IMR-90 (cell line): Measurements from ENCODE around the gene CCDC134. TPM values are rescaled to one million over a fixed set of nuclear protein-coding genes. Genes with fewer than 3 reads are reported as not detected.

Experiments used
- ATAC-seq: fragments of 200-7000 bp; cut with Tn5 transposase; 2 replicates; pipeline ENCODE4 v1.9.1; 2020; ENCODE audit warnings: low read depth, mild to moderate bottlenecking, moderate library complexity
- BruUV-seq: library from RNA; stranded (reverse); fragments of 400-500 nt; replicated peaks from 2 replicates; lab custom pipeline; 2021; lab: Mats Ljungman, UMichigan
- CTCF ChIA-PET: fragments of 300-600 bp; formaldehyde crosslinking; extraction: SDS; loops from one replicate; lab custom pipeline; 2021; ENCODE audit warnings: antibody characterized with exemption; lab: Yijun Ruan, JAX
- POLR2A ChIA-PET: fragments of 300-600 bp; sonication (Branson Sonifier 250); formaldehyde crosslinking; loops from one replicate; lab custom pipeline; 2022; ENCODE audit warnings: antibody characterized with exemption; ENCODE audit not compliant: unreplicated experiment; lab: Charles Lee
- DNase-seq: peaks from one replicate; pipeline ENCODE4 v3.0.0; 2013
- H2AFZ ChIP-seq: replicated peaks from 2 replicates; pipeline ENCODE3; 2013; ENCODE audit warnings: low read length, mild to moderate bottlenecking; ENCODE audit not compliant: poor library complexity
- H2AK5ac ChIP-seq: 2 replicates; pipeline ENCODE4 v1.6.1; 2013; ENCODE audit warnings: low read depth, low read length, inconsistent platforms
- H2AK9ac ChIP-seq: replicated peaks from 2 replicates; pipeline ENCODE3; 2013; ENCODE audit warnings: mild to moderate bottlenecking, low read depth, low read length, moderate library complexity; ENCODE audit not compliant: poor library complexity
- H2BK120ac ChIP-seq: 2 replicates; pipeline ENCODE4 v1.6.1; 2013; ENCODE audit warnings: low read depth, low read length, inconsistent platforms
- H2BK15ac ChIP-seq: 3 replicates; pipeline ENCODE4 v1.6.1; 2013; ENCODE audit warnings: low read depth, low read length, inconsistent platforms
- H2BK20ac ChIP-seq: 2 replicates; pipeline ENCODE4 v1.6.1; 2013; ENCODE audit warnings: low read depth, mild to moderate bottlenecking, inconsistent platforms, low read length, moderate library complexity
- H2BK5ac ChIP-seq: 2 replicates; pipeline ENCODE4 v1.6.1; 2013; ENCODE audit warnings: mild to moderate bottlenecking, low read depth, low read length, inconsistent platforms; ENCODE audit not compliant: poor library complexity, severe bottlenecking
- H3K14ac ChIP-seq: replicated peaks from 2 replicates; pipeline ENCODE4 v1.6.1; 2013; ENCODE audit warnings: low read depth, low read length, inconsistent platforms
- H3K18ac ChIP-seq: 2 replicates; pipeline ENCODE4 v1.6.1; 2013; ENCODE audit warnings: low read depth, low read length, control low read depth
- H3K23ac ChIP-seq: 2 replicates; pipeline ENCODE4 v1.6.1; 2013; ENCODE audit warnings: low read depth, low read length, inconsistent platforms
- H3K27ac ChIP-seq: 2 replicates; pipeline ENCODE4 v1.5.1; 2013; ENCODE audit warnings: mild to moderate bottlenecking, control low read depth, low read length; ENCODE audit not compliant: insufficient read depth
- H3K27me3 ChIP-seq: 2 replicates; pipeline ENCODE4 v1.6.1; 2013; ENCODE audit warnings: low read length; ENCODE audit not compliant: control insufficient read depth, insufficient read depth
- H3K36me3 ChIP-seq: 2 replicates; pipeline ENCODE4 v1.6.1; 2013; ENCODE audit warnings: low read length, mixed read lengths; ENCODE audit not compliant: control insufficient read depth, insufficient read depth
- H3K4ac ChIP-seq: 2 replicates; pipeline ENCODE4 v1.6.1; 2013; ENCODE audit warnings: low read depth, low read length, inconsistent platforms
- H3K4me1 ChIP-seq: 2 replicates; pipeline ENCODE4 v1.6.1; 2013; ENCODE audit warnings: low read length, mixed read lengths; ENCODE audit not compliant: control insufficient read depth, insufficient read depth
- H3K4me2 ChIP-seq: 2 replicates; pipeline ENCODE4 v1.6.1; 2013; ENCODE audit warnings: low read depth, mild to moderate bottlenecking, control low read depth, low read length, moderate library complexity
- H3K4me3 ChIP-seq: 2 replicates; pipeline ENCODE4 v1.5.1; 2013; ENCODE audit warnings: low read depth, mild to moderate bottlenecking, control low read depth, low read length, moderate library complexity; ENCODE audit not compliant: insufficient read depth
- H3K56ac ChIP-seq: 2 replicates; pipeline ENCODE4 v1.6.1; 2013; ENCODE audit warnings: low read length, inconsistent platforms; ENCODE audit not compliant: insufficient read depth; ENCODE audit errors: extremely low read depth
- H3K79me1 ChIP-seq, 2 experiments: 2 replicates each; pipeline ENCODE4 v1.6.1; 2013; ENCODE audit warnings: low read length in 2 of 2, inconsistent platforms in 1 of 2, low read depth in 1 of 2
- H3K9ac ChIP-seq: 2 replicates; pipeline ENCODE4 v1.6.1; 2013; ENCODE audit warnings: low read depth, low read length, control low read depth
- H3K9me1 ChIP-seq: 2 replicates; pipeline ENCODE4 v1.6.1; 2013; ENCODE audit warnings: low read length, inconsistent platforms; ENCODE audit not compliant: insufficient read depth
- H3K9me3 ChIP-seq: 2 replicates; pipeline ENCODE4 v1.6.1; 2013; ENCODE audit warnings: low read length; ENCODE audit not compliant: control insufficient read depth, insufficient read depth
- H4K20me1 ChIP-seq: 2 replicates; pipeline ENCODE4 v1.6.1; 2013; ENCODE audit warnings: low read length, inconsistent platforms; ENCODE audit not compliant: insufficient read depth
- H4K5ac ChIP-seq: 2 replicates; pipeline ENCODE4 v1.6.1; 2013; ENCODE audit warnings: mild to moderate bottlenecking, low read depth, low read length, control low read depth
- H4K8ac ChIP-seq, 2 experiments: 2 replicates each; pipeline ENCODE4 v1.6.1; 2013; ENCODE audit warnings: low read depth in 2 of 2, low read length in 2 of 2, control low read depth in 1 of 2, inconsistent platforms in 1 of 2
- H4K91ac ChIP-seq: 2 replicates; pipeline ENCODE4 v1.6.1; 2013; ENCODE audit warnings: low read depth, low read length, inconsistent platforms; ENCODE audit not compliant: insufficient read depth
- BHLHE40 ChIP-seq: fragments of 150-350 bp; IDR thresholded peaks from 2 replicates; pipeline ENCODE4 v1.6.1; 2016; ENCODE audit warnings: mild to moderate bottlenecking, low read depth, low read length
- CEBPB ChIP-seq: IDR thresholded peaks from 2 replicates; pipeline ENCODE4 v1.6.1; 2012; ENCODE audit warnings: low read depth, low read length, improper control_type of control experiment
- CHD1 ChIP-seq: IDR thresholded peaks from 2 replicates; pipeline ENCODE4 v1.6.1; 2012; ENCODE audit warnings: low read depth, low read length, improper control_type of control experiment
- CTCF ChIP-seq: conservative IDR thresholded peaks from 2 replicates; pipeline ENCODE4 v1.5.1; 2012; ENCODE audit warnings: mild to moderate bottlenecking, low read depth, low read length, improper control_type of control experiment
- ELK1 ChIP-seq: fragments of 150-350 bp; IDR thresholded peaks from 2 replicates; pipeline ENCODE4 v1.6.1; 2016; ENCODE audit warnings: low read depth, mild to moderate bottlenecking, low read length, moderate library complexity, borderline replicate concordance
- FOS ChIP-seq: fragments of 150-350 bp; IDR thresholded peaks from 2 replicates; pipeline ENCODE4 v1.6.1; 2016; ENCODE audit warnings: low read depth, low read length
- MAFK ChIP-seq: IDR thresholded peaks from 2 replicates; pipeline ENCODE4 v1.6.1; 2012; ENCODE audit warnings: low read depth, low read length, improper control_type of control experiment
- MAZ ChIP-seq: IDR thresholded peaks from 2 replicates; pipeline ENCODE4 v1.6.1; 2012; ENCODE audit warnings: low read depth, mild to moderate bottlenecking, low read length, improper control_type of control experiment, moderate library complexity, borderline replicate concordance
- MXI1 ChIP-seq: IDR thresholded peaks from 2 replicates; pipeline ENCODE4 v1.6.1; 2012; ENCODE audit warnings: low read depth, mild to moderate bottlenecking, low read length, moderate library complexity, borderline replicate concordance
- NFE2L2 ChIP-seq: fragments of 150-350 bp; IDR thresholded peaks from 2 replicates; pipeline ENCODE4 v1.6.1; 2016; ENCODE audit warnings: low read depth, mild to moderate bottlenecking, low read length
- POLR2A ChIP-seq: IDR thresholded peaks from 2 replicates; pipeline ENCODE4 v1.6.1; 2012; ENCODE audit warnings: mild to moderate bottlenecking, low read depth, low read length
- RAD21 ChIP-seq: IDR thresholded peaks from 2 replicates; pipeline ENCODE4 v1.6.1; 2012; ENCODE audit warnings: low read length, improper control_type of control experiment
- RCOR1 ChIP-seq: IDR thresholded peaks from 2 replicates; pipeline ENCODE4 v1.6.1; 2012; ENCODE audit warnings: mild to moderate bottlenecking, low read length, improper control_type of control experiment; ENCODE audit not compliant: insufficient replicate concordance
- RFX5 ChIP-seq: IDR thresholded peaks from 2 replicates; pipeline ENCODE4 v1.8.0; 2012; ENCODE audit warnings: low read depth, mild to moderate bottlenecking, low read length, moderate library complexity
- SMC3 ChIP-seq: fragments of 150-350 bp; IDR thresholded peaks from 2 replicates; pipeline ENCODE4 v1.6.1; 2016; ENCODE audit warnings: low read depth, mild to moderate bottlenecking, antibody characterized with exemption, low read length, moderate library complexity
- WGBS, 2 experiments: methylation state at CpG; one replicate each; pipeline versions ENCODE4 v1.1.5 to v1.1.7; 2013; ENCODE audit warnings: missing lambda C conversion rate in 2 of 2; ENCODE audit not compliant: insufficient read length in 1 of 2; ENCODE audit errors: extremely low coverage in 2 of 2; 5-methylcytosine and 5-hydroxymethylcytosine counted together
- dilution Hi-C: fragments of 300-500 bp; cut with HindIII; formaldehyde crosslinking; loops from one replicate; pipeline ENCODE4 v1.14.3; 2018; ENCODE audit warnings: low sequenced_read_pairs; ENCODE audit not compliant: unreplicated experiment
- in situ Hi-C: fragments of 300-500 bp; cut with MboI; formaldehyde crosslinking; loops from 3 replicates; pipeline ENCODE4 v1.14.3; 2019; ENCODE audit warnings: low sequenced_read_pairs, inconsistent platforms, mixed read lengths
- intact Hi-C: fragments of 100-400 bp; cut with micrococcal nuclease; formaldehyde crosslinking; loops from 2 replicates; pipeline ENCODE4 v1.10.0; 2022
- polyA plus RNA-seq, 3 experiments: library from polyadenylated mRNA; depleted of rRNA; stranded (reverse); fragments of >200 nt; gene quantifications; 2 replicates each; pipeline ENCODE4 v1.2.3, GENCODE V29; 2012; ENCODE audit warnings: low replicate concordance in 1 of 3
- total RNA-seq: library from RNA; depleted of rRNA; stranded (reverse); fragments of >200 nt; gene quantifications from 2 replicates; pipeline ENCODE4 v1.2.3, GENCODE V29; 2012
- TF ChIP-seq, protein P1 (sequence below): fragments of 150-350 bp; IDR thresholded peaks from 2 replicates; pipeline ENCODE4 v1.6.1; 2017; ENCODE audit warnings: mild to moderate bottlenecking, antibody characterized with exemption, low read length, low read depth

CCDC134 gene
- total and polyA plus RNA-seq, 2 of the 4 experiments (the other 2 are of a cell fraction), result 5.1 to 7.0 TPM

- DNase-seq (no peak), ATAC-seq (no peak)
- no peak overlapping the region for H3K23ac ChIP-seq
- H2AFZ ChIP-seq, result no peak overlapping the region
- peaks cover 2% of the 10 kb centered on the region for H3K4me1 ChIP-seq
- dilution Hi-C loops (no loop called here), intact Hi-C loops (no loop called here), in situ Hi-C loops (no loop called here)
- H4K20me1 ChIP-seq, result no peaks in the 10 kb centered on the region
- no TSS peak for BruUV-seq
- no peak overlapping the region for H3K9ac ChIP-seq
- H3K56ac ChIP-seq, result no peak overlapping the region
- H3K4me2 ChIP-seq, result no peak overlapping the region
- no peak overlapping the region for H4K8ac ChIP-seq
- H4K91ac ChIP-seq, result no peak overlapping the region
- H2BK20ac ChIP-seq, result no peak overlapping the region
- H2AK5ac ChIP-seq, result no peak overlapping the region
- no peak overlapping the region for H2BK120ac ChIP-seq
- no peak overlapping the region for H3K27ac ChIP-seq
- H3K36me3 ChIP-seq, result 0 out of 2 replicates have a peak, but pooled peaks cover 1% of the 10 kb centered on the region
- no peak overlapping the region for H3K14ac ChIP-seq
- no peaks in the 10 kb centered on the region for H3K27me3 ChIP-seq
- H3K4ac ChIP-seq, result no peak overlapping the region
- H3K9me3 ChIP-seq, result no peaks in the 10 kb centered on the region
- peaks cover 0 to 4% of the 10 kb centered on the region in 2 experiments; a peak in 1 of 4 replicates for H3K79me1 ChIP-seq
- ChIA-PET POLR2A (interaction anchor here (0.6 kb wide), 1 partner anchor 554 kb away, joined by 3 read pairs; no protein-coding TSS in a partner anchor), CTCF (no interaction called here)
- H2AK9ac ChIP-seq, result no peak overlapping the region
- no peak overlapping the region for H2BK5ac ChIP-seq
- no peak overlapping the region for H2BK15ac ChIP-seq
- H4K5ac ChIP-seq, result no peak overlapping the region
- H3K18ac ChIP-seq, result no peak overlapping the region
- no peak overlapping the region for H3K4me3 ChIP-seq
- TF ChIP-seq MAFK (no peak), ELK1 (no peak), CEBPB (no peak), CHD1 (no peak), RFX5 (no peak), POLR2A (no peak), BHLHE40 (no peak), MXI1 (no peak), CTCF (no peak), SMC3 (no peak), NFE2L2 (no peak), RAD21 (no peak), MAZ (no peak), FOS (no peak), RCOR1 (no peak)
- TF ChIP-seq, protein P1, sequence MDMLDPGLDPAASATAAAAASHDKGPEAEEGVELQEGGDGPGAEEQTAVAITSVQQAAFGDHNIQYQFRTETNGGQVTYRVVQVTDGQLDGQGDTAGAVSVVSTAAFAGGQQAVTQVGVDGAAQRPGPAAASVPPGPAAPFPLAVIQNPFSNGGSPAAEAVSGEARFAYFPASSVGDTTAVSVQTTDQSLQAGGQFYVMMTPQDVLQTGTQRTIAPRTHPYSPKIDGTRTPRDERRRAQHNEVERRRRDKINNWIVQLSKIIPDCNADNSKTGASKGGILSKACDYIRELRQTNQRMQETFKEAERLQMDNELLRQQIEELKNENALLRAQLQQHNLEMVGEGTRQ, result no peak
- WGBS, 2 experiments, result no CpG with 5 or more reads among the region's 4 CpGs
- peaks cover 10% of the 10 kb centered on the region; the same call in 1 of the 2 replicates for H3K9me1 ChIP-seq
These were observed 18.8 kb downstream of the CCDC134 start for GRCh38 chr22:41819257-41819656.
